K562 (cell line): ENCODE measurements around the gene MAD1L1. TPM values are rescaled to one million over a fixed set of nuclear protein-coding genes. Genes with fewer than 3 reads are reported as not detected.

Experiments used
- ATAC-seq: fragments of 200-7000 bp; cut with Tn5 transposase; 3 replicates; pipeline ENCODE4 v1.9.1; 2020; ENCODE audit warnings: moderate library complexity
- BruUV-seq: library from RNA; stranded (reverse); fragments of 400-500 nt; replicated peaks from 2 replicates; lab custom pipeline; 2021; lab: Mats Ljungman, UMichigan
- CTCF ChIA-PET: fragments of 300-600 bp; formaldehyde crosslinking; extraction: SDS; loops from one replicate; lab custom pipeline; 2021; ENCODE audit warnings: low intra/inter-chr PET ratio; lab: Yijun Ruan, JAX
- POLR2A ChIA-PET: fragments of 300-600, 350-650 bp; sonication (Branson Sonifier 250); formaldehyde crosslinking; extraction: SDS; loops from one replicate; lab custom pipeline; 2021; ENCODE audit warnings: antibody characterized with exemption, inconsistent platforms; lab: Yijun Ruan, JAX
- DNase-seq, 4 experiments: peaks; one replicate each; pipeline versions ENCODE4 v3.0.0 to v3.0.0-alpha.2; 2011 to 2018; ENCODE audit warnings: low spot score in 3 of 4, mixed read lengths in 3 of 4; ENCODE audit errors: extremely low read depth in 1 of 4
- FAIRE-seq: peaks from 2 replicates; lab custom pipeline; 2011; peaks lifted over from hg19 to GRCh38; lab: Jason Lieb, UNC
- H2AFZ ChIP-seq: 2 replicates; pipeline ENCODE4 v1.6.0; 2011; ENCODE audit warnings: low read depth, low read length, control low read depth, inconsistent platforms
- H3K27ac ChIP-seq: fragments of 200-600 bp; 3 replicates; pipeline ENCODE4 v1.8.0; 2011; ENCODE audit warnings: low read depth, mild to moderate bottlenecking, control low read depth, inconsistent platforms, low read length, moderate library complexity, mixed read lengths; ENCODE audit errors: extremely low read depth
- H3K27me3 ChIP-seq, 2 experiments: fragments of 300-600 bp in 1 of 2; 2 replicates in 1 of 2; 3 replicates in 1 of 2; pipeline versions ENCODE4 v1.6.0 to v1.8.0; 2011; ENCODE audit warnings: inconsistent platforms in 2 of 2, low read length in 2 of 2, mild to moderate bottlenecking in 1 of 2, mixed read lengths in 1 of 2, moderate library complexity in 1 of 2; ENCODE audit not compliant: control insufficient read depth in 2 of 2, insufficient read depth in 2 of 2
- H3K36me3 ChIP-seq: fragments of 300-600 bp; 3 replicates; pipeline ENCODE4 v1.8.0; 2011; ENCODE audit warnings: mild to moderate bottlenecking, low read length, inconsistent platforms; ENCODE audit not compliant: control insufficient read depth, insufficient read depth
- H3K4me1 ChIP-seq, 2 experiments: fragments of 200-600 bp in 1 of 2; replicated peaks in 1 of 2; 2 replicates in 1 of 2; 3 replicates in 1 of 2; pipeline versions ENCODE4 v1.5.1 to v1.8.0; 2011; ENCODE audit warnings: inconsistent platforms in 2 of 2, low read length in 2 of 2, mild to moderate bottlenecking in 1 of 2, mixed read lengths in 1 of 2, moderate library complexity in 1 of 2; ENCODE audit not compliant: control insufficient read depth in 2 of 2, insufficient read depth in 2 of 2
- H3K4me2 ChIP-seq: 2 replicates; pipeline ENCODE4 v1.6.1; 2011; ENCODE audit warnings: low read length, control low read depth, inconsistent platforms, mixed read lengths; ENCODE audit not compliant: insufficient read depth
- H3K4me3 ChIP-seq: fragments of 200-600 bp; sonication (generic), shearing (Covaris generic); 2 replicates; pipeline ENCODE4 v1.5.1; 2016; ENCODE audit warnings: control low read depth, inconsistent platforms
- H3K79me2 ChIP-seq: fragments of 200-600 bp; 3 replicates; pipeline ENCODE4 v1.8.0; 2011; ENCODE audit warnings: low read length, inconsistent platforms; ENCODE audit not compliant: control insufficient read depth, insufficient read depth
- H3K9ac ChIP-seq, 2 experiments: 2 replicates each; pipeline versions ENCODE4 v1.6.0 to v1.6.1; 2011; ENCODE audit warnings: low read depth in 2 of 2, low read length in 2 of 2, control low read depth in 1 of 2, inconsistent platforms in 1 of 2, mild to moderate bottlenecking in 1 of 2, mixed read lengths in 1 of 2; ENCODE audit not compliant: insufficient read depth in 1 of 2
- H3K9me1 ChIP-seq: one replicate; pipeline ENCODE4 v1.6.0; 2011; ENCODE audit warnings: inconsistent platforms, mild to moderate bottlenecking, low read length, moderate library complexity; ENCODE audit not compliant: control insufficient read depth, insufficient read depth
- H3K9me3 ChIP-seq: replicated peaks from 2 replicates; pipeline ENCODE4 v1.5.1; 2011; ENCODE audit warnings: low read depth, low read length, inconsistent platforms; ENCODE audit not compliant: control insufficient read depth, insufficient read depth
- H4K20me1 ChIP-seq: replicated peaks from 2 replicates; pipeline ENCODE4 v1.6.1; 2011; ENCODE audit warnings: low read length, inconsistent platforms, mixed read lengths; ENCODE audit not compliant: control insufficient read depth, insufficient read depth
- POLR2G ChIP-seq: fragments of 200-400 bp; formaldehyde crosslinking; IDR thresholded peaks from 2 replicates; pipeline ENCODE4 v1.6.1; 2017; ENCODE audit warnings: low read depth, mild to moderate bottlenecking, antibody characterized with exemption, low read length, moderate library complexity
- ZNF232 ChIP-seq: sonication (generic); formaldehyde crosslinking; IDR thresholded peaks from 2 replicates; pipeline ENCODE4 v1.8.0; 2022; ENCODE audit warnings: mild to moderate bottlenecking, missing genetic modification reagents
- ZNF764 ChIP-seq: fragments of 250-450 bp; sonication (Bioruptor Pico); IDR thresholded peaks from 2 replicates; pipeline ENCODE4 v1.4.0; 2020; ENCODE audit warnings: low read depth, mild to moderate bottlenecking, moderate library complexity
- WGBS: fragments of 100-300 bp; shearing (Covaris generic); methylation state at CpG from one replicate; pipeline ENCODE4 v1.1.6; 2016; ENCODE audit warnings: low coverage, mixed read lengths; ENCODE audit not compliant: insufficient coverage; ENCODE audit errors: missing lambda C conversion rate; 5-methylcytosine and 5-hydroxymethylcytosine counted together
- in situ Hi-C: fragments of 300-500 bp; cut with MboI; formaldehyde crosslinking; loops from 4 replicates; pipeline ENCODE4 v1.15.0; 2018; ENCODE audit warnings: inconsistent platforms, mixed read lengths
- intact Hi-C: fragments of 100-400 bp; cut with micrococcal nuclease; formaldehyde crosslinking; loops from 2 replicates; pipeline ENCODE4 v1.14.2; 2022
- polyA plus RNA-seq, 8 experiments: library from polyadenylated mRNA; depleted of rRNA in 4 of 8; stranded (reverse) in 5 of 8; unstranded in 3 of 8; fragments of >200 nt; fragmentation: Nextera tagmentation in 2 of 8; fragmentation: Illumina TruSeq in 1 of 8; extraction: Ambion mirVana in 2 of 8; extraction: Trizol in 1 of 8; gene quantifications; 2 replicates each; pipeline versions ENCODE4 v1.2.1 to v1.2.3, GENCODE V29; 2011 to 2014; ENCODE audit warnings: inconsistent platforms in 1 of 8, missing spikeins in 1 of 8
- total RNA-seq, 7 experiments: library from RNA; depleted of rRNA in 6 of 7; stranded (reverse); fragments of >200 nt in 6 of 7; fragmentation: Illumina TruSeq in 2 of 7; extraction: Trizol in 2 of 7; gene quantifications; 2 replicates each; pipeline versions ENCODE4 v1.2.1 to v1.2.3, GENCODE V29; 2011 to 2021; ENCODE audit warnings: low replicate concordance in 1 of 7
- TF ChIP-seq, protein P1 (sequence below): fragments of 250-450 bp; sonication (Bioruptor Pico); IDR thresholded peaks from 2 replicates; pipeline ENCODE4 v1.8.0; 2021; ENCODE audit warnings: borderline replicate concordance, mild to moderate bottlenecking, moderate library complexity; ENCODE audit not compliant: poor library complexity, severe bottlenecking

Gene MAD1L1
- total and polyA plus RNA-seq, 9 of the 15 experiments (the other 6 are each of a cell fraction or from before 2014, with no cell fraction given), result 1.7 to 89.7 (median 18.0) TPM

GRCh38 chr7:2003931-2004812 lies 228.6 kb downstream of the MAD1L1 start:
- FAIRE-seq, result no peak
- no peak for ATAC-seq
- H3K27ac ChIP-seq, result no peak overlapping the region
- TF ChIP-seq, protein P1, sequence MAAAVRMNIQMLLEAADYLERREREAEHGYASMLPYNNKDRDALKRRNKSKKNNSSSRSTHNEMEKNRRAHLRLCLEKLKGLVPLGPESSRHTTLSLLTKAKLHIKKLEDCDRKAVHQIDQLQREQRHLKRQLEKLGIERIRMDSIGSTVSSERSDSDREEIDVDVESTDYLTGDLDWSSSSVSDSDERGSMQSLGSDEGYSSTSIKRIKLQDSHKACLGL, result no peak
- TF ChIP-seq ZNF232 (CRISPR knock-in tag) (no peak), POLR2G (0 out of 2 replicates have a peak, but pooled peaks have one; percentile 23), ZNF764 (CRISPR knock-in tag) (no peak)
- CTCF ChIA-PET, result no interaction called here
- in situ Hi-C loops, result no loop called here
- no peaks in the 10 kb centered on the region for H3K27me3 ChIP-seq
- peaks cover 0 to 68% of the 10 kb centered on the region in 2 experiments; a peak in 2 of 5 replicates for H3K4me1 ChIP-seq
- peak overlapping the region in 1 of 2 experiments; percentile 26; a peak in 2 of 4 replicates for H3K9ac ChIP-seq
- H3K4me3 ChIP-seq, result no peak overlapping the region
- POLR2A ChIA-PET, result interaction anchor here (0.5 kb wide), 1 partner anchor 551 kb away, joined by 3 read pairs; no protein-coding TSS in a partner anchor
- peaks cover 4% of the 10 kb centered on the region; the same call in 1 of the 3 replicates for H3K36me3 ChIP-seq
- H3K79me2 ChIP-seq, result no peaks in the 10 kb centered on the region
- H3K9me3 ChIP-seq, result no peaks in the 10 kb centered on the region
- no peak overlapping the region for H2AFZ ChIP-seq
- WGBS, result 90% methylated on average over 26 of the region's 39 CpGs
- no TSS peak for BruUV-seq
- H3K4me2 ChIP-seq, result no peak overlapping the region
- DNase-seq, result no peak
- intact Hi-C loops, result no loop called here
- H4K20me1 ChIP-seq, result no peaks in the 10 kb centered on the region
- H3K9me1 ChIP-seq, result no peaks in the 10 kb centered on the region
